GM21786 (cell line): Measurements from ENCODE around the gene C11orf65.

ENCODE experiments used
- ATAC-seq: cut with Tn5 transposase; IDR thresholded peaks from one replicate; pipeline ENCODE4 v1.9.1; 2021; ENCODE audit not compliant: unreplicated experiment

The C11orf65 gene

GRCh38 chr11:108370990-108371389, 96.3 kb downstream of the C11orf65 start:
- no peak for ATAC-seq

GRCh38 chr11:108370315-108370714, 97.0 kb downstream of the C11orf65 start:
- no peak for ATAC-seq

GRCh38 chr11:108369064-108369463, 98.3 kb downstream of the C11orf65 start:
- ATAC-seq = no peak

- ATAC-seq = no peak
Observed at GRCh38 chr11:108368134-108368533, 99.2 kb downstream of the C11orf65 start.

GRCh38 chr11:108364159-108364558, 103.2 kb downstream of the C11orf65 start:
- no peak for ATAC-seq

GRCh38 chr11:108351468-108351867, 115.9 kb downstream of the C11orf65 start:
- no peak for ATAC-seq

- ATAC-seq = no peak
Observed at GRCh38 chr11:108346451-108346850, 120.9 kb downstream of the C11orf65 start.

- no peak for ATAC-seq
Observed at GRCh38 chr11:108345767-108346166, 121.6 kb downstream of the C11orf65 start.

GRCh38 chr11:108343714-108344113, 123.6 kb downstream of the C11orf65 start:
- ATAC-seq = no peak

- no peak for ATAC-seq
Observed at GRCh38 chr11:108341654-108342053, 125.7 kb downstream of the C11orf65 start.

GRCh38 chr11:108340973-108341372, 126.4 kb downstream of the C11orf65 start:
- no peak for ATAC-seq

- no peak for ATAC-seq
Observed at GRCh38 chr11:108338750-108339149, 128.6 kb downstream of the C11orf65 start.

- ATAC-seq = no peak
Observed at GRCh38 chr11:108333403-108333899, 133.9 kb downstream of the C11orf65 start.
